GM10266 (cell line): ENCODE data around the gene CCDC191.
A peak's percentile ranks its signal among the peaks of the same experiment; 100 is the strongest.

ENCODE experiments used
- DNase-seq: peaks from one replicate; pipeline ENCODE4 v3.0.0; 2012; ENCODE audit errors: extremely low spot score
- TF ChIP-seq, protein P1 (sequence below): IDR thresholded peaks from 2 replicates; pipeline ENCODE4 v1.5.1; 2012; ENCODE audit warnings: mild to moderate bottlenecking, low read depth; ENCODE audit not compliant: control insufficient read depth, insufficient read depth; ENCODE audit errors: missing control alignments

CCDC191 gene

DNA sequence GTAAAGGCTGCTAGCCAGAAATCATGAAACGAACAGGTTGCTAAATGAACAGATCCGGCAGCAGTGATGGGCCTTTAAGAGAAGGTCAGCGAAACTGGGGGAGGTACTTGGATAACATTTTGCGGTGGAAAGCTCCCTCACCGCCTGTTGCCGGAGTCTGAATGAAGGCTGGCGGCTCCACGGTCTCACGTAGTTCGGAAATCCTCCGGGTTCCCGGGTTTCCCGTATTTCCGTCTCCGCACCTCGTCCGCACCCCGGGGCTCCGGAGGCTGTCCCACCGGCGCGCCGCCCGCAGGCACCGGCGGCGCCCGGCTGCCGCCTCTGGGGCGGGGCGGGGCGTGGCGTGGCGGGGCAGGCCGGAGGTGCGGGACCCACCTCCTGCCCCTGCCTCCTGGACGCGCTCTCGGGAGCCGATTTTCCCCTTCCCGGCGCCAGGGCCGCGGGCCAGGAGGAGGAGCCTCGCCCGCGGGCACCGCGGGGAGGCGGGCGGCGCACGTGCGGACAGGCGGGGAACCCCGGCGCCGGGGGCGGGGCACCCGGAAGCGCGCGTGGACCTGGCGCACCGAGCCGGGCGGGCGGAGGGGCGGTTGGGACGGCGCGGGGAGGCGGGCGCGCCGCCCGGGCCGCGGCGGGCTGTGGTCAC lies 108.8 kb downstream of the CCDC191 start, which contains the start of gene ZDHHC23:
Gene ZDHHC23 (plus strand): TSS at position 642 of the 643 bp plus-strand sequence. CDS start 790 bp downstream, outside the sequence.
- peak; percentile 85 for DNase-seq
- TF ChIP-seq, protein P1, sequence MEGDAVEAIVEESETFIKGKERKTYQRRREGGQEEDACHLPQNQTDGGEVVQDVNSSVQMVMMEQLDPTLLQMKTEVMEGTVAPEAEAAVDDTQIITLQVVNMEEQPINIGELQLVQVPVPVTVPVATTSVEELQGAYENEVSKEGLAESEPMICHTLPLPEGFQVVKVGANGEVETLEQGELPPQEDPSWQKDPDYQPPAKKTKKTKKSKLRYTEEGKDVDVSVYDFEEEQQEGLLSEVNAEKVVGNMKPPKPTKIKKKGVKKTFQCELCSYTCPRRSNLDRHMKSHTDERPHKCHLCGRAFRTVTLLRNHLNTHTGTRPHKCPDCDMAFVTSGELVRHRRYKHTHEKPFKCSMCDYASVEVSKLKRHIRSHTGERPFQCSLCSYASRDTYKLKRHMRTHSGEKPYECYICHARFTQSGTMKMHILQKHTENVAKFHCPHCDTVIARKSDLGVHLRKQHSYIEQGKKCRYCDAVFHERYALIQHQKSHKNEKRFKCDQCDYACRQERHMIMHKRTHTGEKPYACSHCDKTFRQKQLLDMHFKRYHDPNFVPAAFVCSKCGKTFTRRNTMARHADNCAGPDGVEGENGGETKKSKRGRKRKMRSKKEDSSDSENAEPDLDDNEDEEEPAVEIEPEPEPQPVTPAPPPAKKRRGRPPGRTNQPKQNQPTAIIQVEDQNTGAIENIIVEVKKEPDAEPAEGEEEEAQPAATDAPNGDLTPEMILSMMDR, result no peak

DNA sequence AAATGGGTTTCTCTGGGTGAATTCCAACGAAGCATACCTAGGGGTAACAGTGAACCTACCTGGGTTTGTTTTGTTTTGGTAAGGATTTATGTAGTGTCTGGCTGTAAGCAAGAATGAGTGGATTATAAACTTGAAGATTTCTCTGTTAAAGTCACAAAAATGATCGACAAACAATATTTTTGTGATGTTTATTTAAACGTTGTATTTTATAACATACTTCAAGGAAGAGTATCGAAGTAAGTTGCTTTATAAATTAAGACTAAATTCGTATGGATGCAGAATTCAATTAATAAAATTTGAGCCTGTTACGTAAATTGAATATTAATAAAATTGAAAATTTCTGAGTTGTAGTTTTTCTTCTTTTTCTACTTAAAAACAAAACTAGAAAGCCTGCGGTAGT lies 109.5 kb downstream of the CCDC191 start:
- TF ChIP-seq, protein P1, result no peak

DNA sequence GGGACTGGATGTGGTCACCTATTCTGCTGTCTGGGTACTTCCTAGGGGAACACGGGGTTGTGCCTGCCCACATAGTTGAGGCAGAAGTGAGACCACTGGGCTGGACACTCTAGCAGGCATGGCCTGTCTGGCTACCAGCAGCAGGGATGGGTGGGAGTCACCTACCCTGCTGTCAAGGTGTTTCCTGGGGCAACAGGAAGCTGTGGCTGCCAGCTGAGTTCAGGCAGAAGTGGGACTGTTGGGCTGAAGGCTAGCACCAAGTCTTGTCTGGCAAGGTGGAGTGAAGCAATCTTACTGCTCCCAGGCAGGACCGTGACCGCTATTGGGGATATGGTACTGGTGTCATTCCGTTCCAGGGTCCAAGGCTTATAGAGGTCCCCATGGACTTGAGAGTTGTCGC lies 128.8 kb downstream of the CCDC191 start:
- no peak for DNase-seq
- TF ChIP-seq, protein P1, result no peak

More for the DNA sequence above, 109.5 kb downstream of the CCDC191 start:
- DNase-seq, result no peak

DNA sequence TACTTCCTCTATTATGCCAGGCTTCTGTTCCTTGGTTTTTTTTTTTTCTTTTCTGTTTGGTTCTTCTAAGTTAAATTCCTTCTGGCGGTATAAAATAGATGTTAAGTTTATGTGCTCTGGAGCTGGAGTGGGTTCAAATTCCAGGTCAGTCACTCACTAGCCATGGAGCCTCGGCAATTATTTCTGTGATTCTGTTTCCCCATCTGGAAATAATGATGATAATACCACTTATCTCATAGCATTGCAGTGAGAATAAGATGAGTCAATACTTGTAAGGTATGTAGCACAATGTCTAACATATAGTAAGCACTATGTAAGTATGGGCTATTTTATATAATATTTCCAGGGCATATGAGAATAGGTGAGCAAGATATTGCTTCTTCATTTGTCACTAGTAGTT lies 141.7 kb downstream of the CCDC191 start:
- DNase-seq, result no peak
- TF ChIP-seq, protein P1, result no peak
